A673 (cell line): ENCODE data around the gene TMC1.

Experiments used
- EZH2 ChIP-seq: fragments of 200-600 bp; sonication (generic); IDR thresholded peaks from 2 replicates; pipeline ENCODE4 v1.6.1; 2017; ENCODE audit warnings: borderline replicate concordance, low read depth, mild to moderate bottlenecking, mixed read lengths, antibody characterized with exemption, low read length; ENCODE audit not compliant: poor library complexity, severe bottlenecking
- TF ChIP-seq, protein P1 (sequence below): fragments of 300-800, 200-600 bp; sonication (generic); conservative IDR thresholded peaks from 2 replicates; pipeline ENCODE4 v1.5.1; 2017; ENCODE audit warnings: low read depth, mild to moderate bottlenecking, antibody characterized with exemption, low read length, moderate library complexity, mixed read lengths

DNA sequence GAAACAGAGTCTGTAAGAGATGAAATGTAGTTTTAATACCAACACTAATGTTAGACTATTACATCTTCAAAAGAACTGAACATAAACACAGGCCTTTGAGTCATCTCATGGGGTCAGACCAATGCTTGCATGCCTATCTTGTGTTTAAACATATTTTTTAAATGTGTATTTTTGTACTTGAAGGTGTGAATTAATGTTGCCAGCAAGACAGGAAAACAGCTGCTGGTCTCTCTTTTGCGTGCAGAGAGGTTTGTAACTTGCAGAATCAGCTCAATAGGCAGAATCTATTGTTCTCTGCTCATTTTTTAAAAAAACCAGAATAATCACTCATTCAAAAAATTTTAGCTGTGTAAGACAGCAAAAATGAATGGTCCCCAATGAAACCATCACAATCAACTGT, 251.3 kb downstream of the TMC1 start:
- TF ChIP-seq, protein P1, sequence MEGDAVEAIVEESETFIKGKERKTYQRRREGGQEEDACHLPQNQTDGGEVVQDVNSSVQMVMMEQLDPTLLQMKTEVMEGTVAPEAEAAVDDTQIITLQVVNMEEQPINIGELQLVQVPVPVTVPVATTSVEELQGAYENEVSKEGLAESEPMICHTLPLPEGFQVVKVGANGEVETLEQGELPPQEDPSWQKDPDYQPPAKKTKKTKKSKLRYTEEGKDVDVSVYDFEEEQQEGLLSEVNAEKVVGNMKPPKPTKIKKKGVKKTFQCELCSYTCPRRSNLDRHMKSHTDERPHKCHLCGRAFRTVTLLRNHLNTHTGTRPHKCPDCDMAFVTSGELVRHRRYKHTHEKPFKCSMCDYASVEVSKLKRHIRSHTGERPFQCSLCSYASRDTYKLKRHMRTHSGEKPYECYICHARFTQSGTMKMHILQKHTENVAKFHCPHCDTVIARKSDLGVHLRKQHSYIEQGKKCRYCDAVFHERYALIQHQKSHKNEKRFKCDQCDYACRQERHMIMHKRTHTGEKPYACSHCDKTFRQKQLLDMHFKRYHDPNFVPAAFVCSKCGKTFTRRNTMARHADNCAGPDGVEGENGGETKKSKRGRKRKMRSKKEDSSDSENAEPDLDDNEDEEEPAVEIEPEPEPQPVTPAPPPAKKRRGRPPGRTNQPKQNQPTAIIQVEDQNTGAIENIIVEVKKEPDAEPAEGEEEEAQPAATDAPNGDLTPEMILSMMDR: no peak
- TF ChIP-seq EZH2: no peak
